NCI-H1048 (cell line): Measurements from ENCODE around the gene GATA5.

ENCODE experiments used
- DNase-seq: peaks from one replicate; lab custom pipeline; 2025; lab: John Stamatoyannopoulos, UW

The GATA5 gene

GRCh38 chr20:62487118-62487517 is 11.3 kb upstream of the GATA5 start:
- DNase-seq = no peak

- DNase-seq = no peak
These were observed 10.7 kb upstream of the GATA5 start for GRCh38 chr20:62486484-62486883.

GRCh38 chr20:62485701-62486089 is 9.9 kb upstream of the GATA5 start:
- no peak for DNase-seq

GRCh38 chr20:62485062-62485700 is 9.4 kb upstream of the GATA5 start:
- no peak for DNase-seq

GRCh38 chr20:62484478-62484877 is 8.7 kb upstream of the GATA5 start:
- DNase-seq = no peak

GRCh38 chr20:62483613-62484458 is 8.0 kb upstream of the GATA5 start:
- no peak for DNase-seq

GRCh38 chr20:62482974-62483373 is 7.2 kb upstream of the GATA5 start:
- no peak for DNase-seq

GRCh38 chr20:62482146-62482809 is 6.5 kb upstream of the GATA5 start:
- no peak for DNase-seq

GRCh38 chr20:62481425-62482145 is 5.8 kb upstream of the GATA5 start:
- DNase-seq = no peak

GRCh38 chr20:62480318-62480717 is 4.5 kb upstream of the GATA5 start:
- DNase-seq = no peak

- DNase-seq = no peak
These were observed 3.9 kb upstream of the GATA5 start for GRCh38 chr20:62479656-62480055.

GRCh38 chr20:62479156-62479555 is 3.4 kb upstream of the GATA5 start:
- no peak for DNase-seq

GRCh38 chr20:62477669-62478455 is 2.1 kb upstream of the GATA5 start:
- no peak for DNase-seq

- DNase-seq = no peak
These were observed 452 bp upstream of the GATA5 start for GRCh38 chr20:62476056-62476838.

GRCh38 chr20:62475027-62475771 is 596 bp downstream of the GATA5 start:
- no peak for DNase-seq

- no peak for DNase-seq
These were observed 1.2 kb downstream of the GATA5 start for GRCh38 chr20:62474604-62475026.

GRCh38 chr20:62473717-62474603 is 1.8 kb downstream of the GATA5 start:
- DNase-seq = no peak

- DNase-seq = no peak
These were observed 2.7 kb downstream of the GATA5 start for GRCh38 chr20:62472941-62473585.
